Prostate gland (tissue), 2 donors: ENCODE results near the gene MLLT6.

ENCODE experiments used
- POLR2A ChIP-seq: fragments of 450-650 bp; IDR thresholded peaks from one replicate; pipeline ENCODE4 v1.6.1; 2016; ENCODE audit warnings: antibody characterized with exemption, mild to moderate bottlenecking
- POLR2AphosphoS5 ChIP-seq: sonication (generic); formaldehyde crosslinking; IDR thresholded peaks from one replicate; pipeline ENCODE4 v1.6.1; 2017; ENCODE audit warnings: antibody characterized with exemption
- TF ChIP-seq, protein P1 (sequence below), 4 experiments: fragments of 200-600 bp in 2 of 4; fragments of 450-650 bp in 2 of 4; sonication (generic) in 2 of 4; IDR thresholded peaks; 1 replicate in 3 of 4; 2 replicates in 1 of 4; pipeline ENCODE4 v1.5.1; 2016 to 2019; ENCODE audit warnings: antibody characterized with exemption in 4 of 4, mild to moderate bottlenecking in 2 of 4, moderate library complexity in 2 of 4

DNA sequence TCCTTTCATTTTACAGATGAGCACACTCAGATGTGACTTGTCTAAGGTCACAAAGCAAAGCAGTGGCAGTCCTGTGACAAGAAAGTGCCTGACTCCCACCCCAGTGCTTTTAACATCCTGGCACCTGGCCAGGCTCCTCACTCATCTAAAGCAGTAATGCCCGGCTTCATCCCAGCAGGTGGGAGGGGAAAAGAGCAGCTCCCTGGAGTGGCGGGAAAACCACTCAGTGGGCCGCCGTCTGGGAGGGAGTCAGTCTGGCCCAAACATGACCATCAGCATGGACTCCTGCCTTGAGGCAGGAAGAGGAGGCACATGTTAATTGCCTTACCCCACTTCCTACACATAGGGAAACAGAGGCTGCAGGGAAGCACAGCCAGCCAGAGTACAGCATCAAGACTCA lies 40.5 kb downstream of the MLLT6 start:
- TF ChIP-seq, protein P1, sequence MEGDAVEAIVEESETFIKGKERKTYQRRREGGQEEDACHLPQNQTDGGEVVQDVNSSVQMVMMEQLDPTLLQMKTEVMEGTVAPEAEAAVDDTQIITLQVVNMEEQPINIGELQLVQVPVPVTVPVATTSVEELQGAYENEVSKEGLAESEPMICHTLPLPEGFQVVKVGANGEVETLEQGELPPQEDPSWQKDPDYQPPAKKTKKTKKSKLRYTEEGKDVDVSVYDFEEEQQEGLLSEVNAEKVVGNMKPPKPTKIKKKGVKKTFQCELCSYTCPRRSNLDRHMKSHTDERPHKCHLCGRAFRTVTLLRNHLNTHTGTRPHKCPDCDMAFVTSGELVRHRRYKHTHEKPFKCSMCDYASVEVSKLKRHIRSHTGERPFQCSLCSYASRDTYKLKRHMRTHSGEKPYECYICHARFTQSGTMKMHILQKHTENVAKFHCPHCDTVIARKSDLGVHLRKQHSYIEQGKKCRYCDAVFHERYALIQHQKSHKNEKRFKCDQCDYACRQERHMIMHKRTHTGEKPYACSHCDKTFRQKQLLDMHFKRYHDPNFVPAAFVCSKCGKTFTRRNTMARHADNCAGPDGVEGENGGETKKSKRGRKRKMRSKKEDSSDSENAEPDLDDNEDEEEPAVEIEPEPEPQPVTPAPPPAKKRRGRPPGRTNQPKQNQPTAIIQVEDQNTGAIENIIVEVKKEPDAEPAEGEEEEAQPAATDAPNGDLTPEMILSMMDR (IDR thresholded peaks at IDR 0.05): no peak
- TF ChIP-seq POLR2AphosphoS5: no peak
- no peak for TF ChIP-seq POLR2A
